GM10266 (cell line): ENCODE measurements around the gene ABCA9.
"Not testable (repeated sequence)": the region's sequence is repeated elsewhere in the genome, so short reads cannot be mapped to it uniquely, and the experiment has no call there.

ENCODE experiments used
- DNase-seq: peaks from one replicate; pipeline ENCODE4 v3.0.0; 2012; ENCODE audit errors: extremely low spot score
- TF ChIP-seq, protein P1 (sequence below): IDR thresholded peaks from 2 replicates; pipeline ENCODE4 v1.5.1; 2012; ENCODE audit warnings: mild to moderate bottlenecking, low read depth; ENCODE audit not compliant: control insufficient read depth, insufficient read depth; ENCODE audit errors: missing control alignments

Gene ABCA9

DNA sequence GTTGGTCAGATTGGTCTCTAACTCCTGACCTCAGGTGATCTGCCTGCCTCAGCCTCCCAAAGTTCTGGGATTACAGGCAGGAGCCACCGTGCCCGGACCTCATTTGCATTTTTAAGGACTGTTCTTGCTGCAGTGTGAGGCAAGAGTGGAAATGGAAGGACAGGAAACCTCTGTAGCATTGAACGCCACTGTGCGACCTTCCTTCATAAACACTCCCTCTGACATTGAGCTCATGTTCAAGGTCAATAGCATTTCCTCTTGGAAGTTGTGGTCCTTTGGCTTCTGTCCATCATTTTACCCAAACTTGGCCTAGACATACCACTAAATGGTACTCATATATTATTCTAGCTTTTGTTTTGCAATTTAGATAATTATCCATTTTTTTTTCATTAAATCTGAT, 72.8 kb downstream of the ABCA9 start:
- TF ChIP-seq, protein P1, sequence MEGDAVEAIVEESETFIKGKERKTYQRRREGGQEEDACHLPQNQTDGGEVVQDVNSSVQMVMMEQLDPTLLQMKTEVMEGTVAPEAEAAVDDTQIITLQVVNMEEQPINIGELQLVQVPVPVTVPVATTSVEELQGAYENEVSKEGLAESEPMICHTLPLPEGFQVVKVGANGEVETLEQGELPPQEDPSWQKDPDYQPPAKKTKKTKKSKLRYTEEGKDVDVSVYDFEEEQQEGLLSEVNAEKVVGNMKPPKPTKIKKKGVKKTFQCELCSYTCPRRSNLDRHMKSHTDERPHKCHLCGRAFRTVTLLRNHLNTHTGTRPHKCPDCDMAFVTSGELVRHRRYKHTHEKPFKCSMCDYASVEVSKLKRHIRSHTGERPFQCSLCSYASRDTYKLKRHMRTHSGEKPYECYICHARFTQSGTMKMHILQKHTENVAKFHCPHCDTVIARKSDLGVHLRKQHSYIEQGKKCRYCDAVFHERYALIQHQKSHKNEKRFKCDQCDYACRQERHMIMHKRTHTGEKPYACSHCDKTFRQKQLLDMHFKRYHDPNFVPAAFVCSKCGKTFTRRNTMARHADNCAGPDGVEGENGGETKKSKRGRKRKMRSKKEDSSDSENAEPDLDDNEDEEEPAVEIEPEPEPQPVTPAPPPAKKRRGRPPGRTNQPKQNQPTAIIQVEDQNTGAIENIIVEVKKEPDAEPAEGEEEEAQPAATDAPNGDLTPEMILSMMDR, result no peak
- DNase-seq, result no peak

DNA sequence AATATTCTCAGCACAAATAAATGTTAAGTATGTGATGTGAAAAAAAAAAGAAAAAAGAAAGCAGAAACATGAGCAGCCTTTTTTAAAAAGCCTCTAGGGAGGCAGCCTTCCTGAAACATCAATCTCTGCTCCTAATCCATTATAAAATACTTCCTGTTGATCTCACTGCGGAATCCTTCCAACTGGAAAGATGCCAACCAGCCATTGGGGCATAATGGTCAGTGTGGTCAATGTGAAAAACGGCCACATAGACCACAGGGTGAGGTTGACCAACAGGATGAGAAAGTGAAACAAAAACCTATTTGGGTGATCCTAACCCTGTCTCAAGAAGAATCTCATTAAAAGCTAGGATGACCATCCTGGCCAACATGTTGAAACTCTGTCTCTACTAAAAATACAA, 79.4 kb downstream of the ABCA9 start:
- TF ChIP-seq, protein P1, result no peak
- peak; percentile 15 for DNase-seq

DNA sequence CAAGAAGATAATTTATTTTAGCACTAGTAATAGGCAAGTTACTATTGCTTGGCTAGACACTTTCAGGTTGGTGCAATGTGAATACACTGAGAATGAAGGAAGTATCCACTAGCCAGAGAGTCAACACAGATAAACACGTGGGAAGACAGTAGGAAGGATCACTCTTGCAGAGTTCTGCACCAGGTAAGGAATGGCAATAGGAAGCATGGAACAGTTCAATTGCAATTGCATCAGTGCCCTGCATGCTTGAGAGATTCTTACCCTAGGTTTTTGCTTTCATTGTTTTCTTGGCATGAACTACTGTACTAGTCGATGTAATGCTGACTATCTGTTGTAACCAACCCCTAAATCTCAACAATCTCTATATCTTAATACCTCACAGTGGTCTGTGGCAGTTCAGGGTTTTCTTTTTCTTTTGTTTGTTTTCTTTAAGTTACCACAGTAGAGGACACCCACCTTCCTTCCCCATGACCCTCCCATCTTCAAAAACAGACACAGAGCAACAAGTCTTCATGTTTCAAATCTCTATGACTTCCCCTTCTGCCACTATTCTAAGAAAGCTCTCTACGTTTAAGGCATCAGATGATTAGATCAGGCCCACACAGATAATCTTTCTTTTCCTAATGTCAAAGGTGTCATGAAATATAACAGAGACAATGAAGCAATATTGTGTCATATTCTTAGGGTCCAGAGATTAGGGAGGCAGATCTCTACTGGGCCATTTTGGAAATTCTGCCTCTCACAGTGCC, 87.5 kb downstream of the ABCA9 start:
- no peak for DNase-seq
- TF ChIP-seq, protein P1, result no peak

DNA sequence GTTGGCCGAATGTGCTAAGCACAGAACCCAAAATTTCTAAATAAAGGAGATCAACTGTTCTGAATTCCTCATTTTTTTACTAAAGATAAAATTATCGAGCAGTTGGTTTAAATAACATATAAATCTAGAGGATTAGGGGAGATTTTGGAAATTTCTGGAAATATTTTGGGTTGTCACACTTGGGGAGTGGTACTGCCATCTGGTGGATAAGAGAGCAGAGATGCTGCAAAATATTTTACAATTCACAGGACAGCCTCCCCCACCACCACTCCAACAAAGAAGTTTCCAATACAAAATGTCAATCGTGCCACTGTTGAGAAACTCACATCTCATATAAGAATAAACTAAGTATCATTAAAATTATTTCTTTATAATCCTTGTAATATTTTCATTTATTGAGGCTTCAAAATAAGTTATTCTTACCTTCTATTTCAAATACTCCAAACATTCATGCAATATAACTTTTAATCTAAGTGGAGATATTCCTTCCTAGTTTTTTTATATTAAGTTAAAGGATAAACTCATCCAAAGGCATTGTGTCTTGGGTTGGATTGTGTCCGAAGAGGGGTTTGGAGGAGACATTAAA, 88.5 kb downstream of the ABCA9 start:
- TF ChIP-seq, protein P1, result peak; percentile 31
- DNase-seq, result peak; percentile 25

DNA sequence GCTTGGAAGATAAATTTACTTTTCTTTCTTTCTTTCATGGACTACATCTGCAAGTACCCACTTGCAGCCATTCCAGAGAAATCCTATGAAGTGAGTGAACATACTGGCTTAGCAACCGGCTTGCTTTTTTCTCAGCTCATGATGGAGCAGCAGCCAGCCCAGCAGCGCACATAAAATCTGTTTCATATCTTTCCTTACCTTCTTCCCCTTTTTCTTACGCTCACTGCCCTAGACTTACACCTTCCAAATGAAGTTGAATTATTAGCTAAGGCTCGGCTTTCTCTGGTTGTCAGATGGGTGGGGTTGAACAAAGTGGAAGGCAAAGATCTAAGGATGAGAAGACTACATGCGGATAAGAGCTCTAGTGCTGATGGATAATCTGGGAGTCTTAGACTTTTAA, 91.6 kb downstream of the ABCA9 start:
- DNase-seq, result no peak
- TF ChIP-seq, protein P1, result no peak

DNA sequence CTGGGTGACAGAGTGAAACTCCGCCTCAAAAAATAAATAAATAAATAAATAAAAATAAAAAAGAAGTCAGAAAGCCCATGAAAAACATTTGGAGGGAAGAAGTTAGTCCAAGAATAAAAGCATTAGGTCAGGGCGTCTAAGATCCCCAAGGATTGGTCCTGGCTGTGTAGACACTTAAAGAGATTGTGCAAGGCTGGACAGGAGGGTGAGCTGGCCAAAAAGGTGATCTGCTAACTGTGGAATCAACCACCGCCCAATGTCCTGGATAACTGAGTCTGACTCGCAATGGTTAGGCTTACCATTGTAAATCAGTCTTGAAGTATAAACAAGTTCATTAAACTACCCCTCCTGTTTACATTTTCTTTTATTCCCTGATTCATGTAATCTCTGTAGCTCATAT, 96.8 kb downstream of the ABCA9 start:
- DNase-seq, result no peak
- TF ChIP-seq, protein P1, result no peak

DNA sequence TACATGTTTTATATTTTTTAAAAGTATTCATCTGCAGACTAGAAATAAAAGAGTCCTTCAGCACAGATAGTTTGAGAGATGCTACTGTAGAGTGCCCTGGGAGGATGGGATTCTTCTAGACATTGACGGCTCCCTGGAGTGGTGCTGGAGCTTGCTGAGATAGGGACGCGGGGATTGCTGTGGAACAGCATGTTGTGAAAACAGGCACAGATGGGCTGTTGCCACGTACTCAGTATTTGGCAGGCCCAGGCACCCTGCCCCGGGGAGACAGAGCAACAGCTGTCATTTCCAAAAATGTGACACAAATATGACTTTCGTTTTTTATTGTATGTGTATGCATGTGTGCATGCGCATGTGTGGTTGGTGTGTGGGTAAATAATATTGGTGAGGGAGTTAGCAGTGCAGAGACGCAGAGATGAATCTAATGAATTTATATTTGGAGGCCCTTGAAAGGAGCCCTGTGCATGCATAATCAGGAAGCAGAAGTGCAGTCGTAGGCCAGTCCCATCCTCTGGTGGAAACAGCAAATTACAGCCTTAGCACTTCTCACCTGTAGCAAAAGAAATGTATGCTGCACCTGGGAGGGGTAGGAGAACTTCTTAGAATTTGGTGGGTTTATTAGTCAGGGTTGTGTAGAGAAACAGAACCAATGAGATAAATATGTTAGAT, 99.4 kb downstream of the ABCA9 start:
- DNase-seq, result no peak
- TF ChIP-seq, protein P1, result no peak

DNA sequence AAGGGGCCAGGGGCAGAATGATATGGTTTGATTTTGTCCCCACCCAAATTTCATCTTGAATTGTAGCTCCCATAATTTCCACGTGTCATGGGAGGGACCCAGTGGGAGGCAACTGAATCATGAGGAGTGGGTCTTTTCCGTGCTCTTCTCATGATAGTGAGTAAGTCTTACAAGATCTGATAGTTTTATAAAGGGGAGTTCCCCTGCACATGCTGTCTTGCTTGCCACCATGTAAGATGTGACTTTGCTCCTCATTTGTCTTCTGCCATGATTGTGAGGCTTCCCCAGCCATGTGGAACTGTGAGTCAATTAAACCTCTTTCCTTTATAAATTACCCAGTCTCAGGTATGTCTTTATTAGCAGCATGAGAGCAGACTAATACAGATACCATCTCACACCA, 101.6 kb downstream of the ABCA9 start:
- not testable (repeated sequence) for DNase-seq
